ENCODE results near the gene SPOCK1.

Gene SPOCK1

GRCh38 chr5:137136991-137137632 lies 362.0 kb downstream of the SPOCK1 start:
- no peaks in the 10 kb centered on the region for H3K27me3 ChIP-seq (ENCODE audit: insufficient read depth, poor library complexity, severe bottlenecking)
- DNase-seq (ENCODE audit: low read depth in 1 of 2, low spot score in 1 of 2) = no peak
- no peak overlapping the region for H3K4me3 ChIP-seq (replicated peaks; ENCODE audit: insufficient read depth, low read length)
- TF ChIP-seq POLR2AphosphoS5 (IDR thresholded peaks at IDR 0.05; ENCODE audit: low read depth) (no peak), GABPA (IDR thresholded peaks at IDR 0.05; ENCODE audit: low read depth) (no peak), SPI1 (IDR thresholded peaks at IDR 0.05; ENCODE audit: borderline replicate concordance, low read depth) (no peak), CTCF (IDR thresholded peaks at IDR 0.05; ENCODE audit: insufficient read depth, low read length) (no peak), REST (IDR thresholded peaks at IDR 0.05; ENCODE audit: insufficient replicate concordance, low read depth) (no peak)
- H3K27ac ChIP-seq (replicated peaks) = no peak overlapping the region

- no peak overlapping the region for H3K27ac ChIP-seq (replicated peaks)
- TF ChIP-seq SPI1 (IDR thresholded peaks at IDR 0.05; ENCODE audit: borderline replicate concordance, low read depth) = no peak
- no peak for TF ChIP-seq CTCF (IDR thresholded peaks at IDR 0.05; ENCODE audit: insufficient read depth, low read length)
- TF ChIP-seq REST (IDR thresholded peaks at IDR 0.05; ENCODE audit: insufficient replicate concordance, low read depth) = no peak
- no peak for TF ChIP-seq POLR2AphosphoS5 (IDR thresholded peaks at IDR 0.05; ENCODE audit: low read depth)
- no peak for TF ChIP-seq GABPA (IDR thresholded peaks at IDR 0.05; ENCODE audit: low read depth)
- no peak overlapping the region for H3K4me3 ChIP-seq (replicated peaks; ENCODE audit: insufficient read depth, low read length)
- DNase-seq (ENCODE audit: low read depth in 1 of 2, low spot score in 1 of 2) = no peak
- H3K27me3 ChIP-seq (ENCODE audit: insufficient read depth, poor library complexity, severe bottlenecking) = no peaks in the 10 kb centered on the region
Measured at GRCh38 chr5:137134920-137135532, 364.1 kb downstream of the SPOCK1 start.

- Histone ChIP-seq H3K27ac (replicated peaks) (no peak overlapping the region), H3K4me3 (replicated peaks; ENCODE audit: insufficient read depth, low read length) (no peak overlapping the region), H3K27me3 (ENCODE audit: insufficient read depth, poor library complexity, severe bottlenecking) (no peaks in the 10 kb centered on the region)
- TF ChIP-seq GABPA (IDR thresholded peaks at IDR 0.05; ENCODE audit: low read depth) (no peak), SPI1 (IDR thresholded peaks at IDR 0.05; ENCODE audit: borderline replicate concordance, low read depth) (no peak), POLR2AphosphoS5 (IDR thresholded peaks at IDR 0.05; ENCODE audit: low read depth) (no peak), REST (IDR thresholded peaks at IDR 0.05; ENCODE audit: insufficient replicate concordance, low read depth) (no peak), CTCF (IDR thresholded peaks at IDR 0.05; ENCODE audit: insufficient read depth, low read length) (no peak)
- DNase-seq (ENCODE audit: low read depth in 1 of 2, low spot score in 1 of 2) = no peak
Measured at GRCh38 chr5:137129886-137130680, 369.0 kb downstream of the SPOCK1 start.

All from HL-60 (cell line).